ENCODE results near the gene LCN10.
"Not testable (repeated sequence)": the region's sequence is repeated elsewhere in the genome, so short reads cannot be mapped to it uniquely, and the experiment has no call there.

Gene LCN10

GRCh38 chr9:136712690-136713544 lies 29.8 kb downstream of the LCN10 start:
- no peak overlapping the region for H3K4me2 ChIP-seq (ENCODE audit: low read length)
- peaks cover 34% of the 10 kb centered on the region for H3K27me3 ChIP-seq (ENCODE audit: control insufficient read depth, insufficient read depth, low read length)
- H3K36me3 ChIP-seq (ENCODE audit: insufficient read depth, low read length): no peaks in the 10 kb centered on the region
- H3K4me3 ChIP-seq (ENCODE audit: low read length): no peak overlapping the region
- no peaks in the 10 kb centered on the region for H3K9me3 ChIP-seq (replicated peaks; ENCODE audit: low read length)
- H3K4me1 ChIP-seq (ENCODE audit: control insufficient read depth, insufficient read depth, low read length): no peaks in the 10 kb centered on the region
- no peak overlapping the region for H3K9ac ChIP-seq (ENCODE audit: low read depth, low read length)

DNA sequence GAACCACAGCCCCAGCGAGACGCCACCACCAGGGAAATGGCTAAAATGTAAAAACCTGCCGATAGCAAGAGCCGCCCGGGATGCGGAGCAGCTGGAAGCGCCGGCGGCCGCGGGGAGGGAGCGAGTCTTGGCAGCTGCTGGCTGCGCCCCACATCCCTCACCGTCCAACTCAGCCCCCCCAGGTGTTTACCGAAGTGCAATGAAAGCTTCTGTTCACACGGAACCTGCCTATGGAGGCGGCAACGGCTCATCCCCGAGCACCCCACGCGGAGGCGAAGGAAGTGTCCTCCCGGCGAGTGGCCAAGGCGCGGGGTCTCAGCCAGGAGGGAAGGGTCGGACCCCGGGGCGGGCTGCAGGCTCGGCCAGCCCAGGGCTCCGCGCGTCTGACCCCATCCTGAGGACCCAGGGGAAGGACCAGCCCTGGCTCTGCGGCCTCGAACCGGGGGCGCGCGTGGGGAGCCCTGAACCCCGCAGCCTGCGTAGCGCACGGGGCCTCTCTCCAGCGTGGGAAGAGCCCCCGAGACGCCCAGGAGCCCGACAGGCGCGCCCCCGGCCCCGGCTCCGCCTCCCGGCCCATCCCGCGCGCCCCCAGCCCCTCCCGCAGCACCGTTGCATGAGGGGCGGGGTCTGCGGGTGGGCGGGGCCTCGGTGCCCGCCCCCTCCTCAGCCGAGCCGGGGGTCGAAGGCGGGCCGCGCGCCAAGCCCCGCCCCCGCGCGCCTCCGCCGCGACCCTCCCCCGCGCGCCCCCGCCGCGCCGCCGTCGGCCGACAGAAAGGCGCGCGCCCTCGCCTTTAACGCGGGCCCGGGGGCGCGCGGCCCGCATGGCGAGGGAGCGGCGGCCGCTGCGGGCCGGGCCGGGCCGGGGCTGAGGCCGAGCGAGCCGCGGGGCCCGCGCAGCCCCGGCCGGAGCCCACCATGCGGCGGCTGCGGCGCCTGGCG lies 30.7 kb downstream of the LCN10 start, which contains the start of gene DIPK1B:
Gene DIPK1B, plus strand, starts transcription at position 822 of the 939 bp plus-strand sequence. Its CDS starts 94 bp downstream, at position 916.
- H3K27me3 ChIP-seq (ENCODE audit: control insufficient read depth, insufficient read depth, low read length): peaks cover 35% of the 10 kb centered on the region
- no peaks in the 10 kb centered on the region for H3K36me3 ChIP-seq (ENCODE audit: insufficient read depth, low read length)
- H3K9me3 ChIP-seq (replicated peaks; ENCODE audit: low read length): no peaks in the 10 kb centered on the region
- H3K4me2 ChIP-seq (ENCODE audit: low read length): no peak within 1 kb of the TSS
- no peak within 1 kb of the TSS for H3K9ac ChIP-seq (ENCODE audit: low read depth, low read length)
- H3K4me1 ChIP-seq (ENCODE audit: control insufficient read depth, insufficient read depth, low read length): no peaks in the 10 kb centered on the region
- H3K4me3 ChIP-seq (ENCODE audit: low read length): no peak within 1 kb of the TSS

GRCh38 chr9:136711219-136711648 lies 31.5 kb downstream of the LCN10 start:
- not testable (repeated sequence) for H3K4me3 ChIP-seq (ENCODE audit: low read length); H3K9ac ChIP-seq (ENCODE audit: low read depth, low read length); H3K4me1 ChIP-seq (ENCODE audit: control insufficient read depth, insufficient read depth, low read length); H3K36me3 ChIP-seq (ENCODE audit: insufficient read depth, low read length); H3K9me3 ChIP-seq (replicated peaks; ENCODE audit: low read length); H3K4me2 ChIP-seq (ENCODE audit: low read length)
- H3K27me3 ChIP-seq (ENCODE audit: control insufficient read depth, insufficient read depth, low read length): peaks cover 36% of the 10 kb centered on the region

DNA sequence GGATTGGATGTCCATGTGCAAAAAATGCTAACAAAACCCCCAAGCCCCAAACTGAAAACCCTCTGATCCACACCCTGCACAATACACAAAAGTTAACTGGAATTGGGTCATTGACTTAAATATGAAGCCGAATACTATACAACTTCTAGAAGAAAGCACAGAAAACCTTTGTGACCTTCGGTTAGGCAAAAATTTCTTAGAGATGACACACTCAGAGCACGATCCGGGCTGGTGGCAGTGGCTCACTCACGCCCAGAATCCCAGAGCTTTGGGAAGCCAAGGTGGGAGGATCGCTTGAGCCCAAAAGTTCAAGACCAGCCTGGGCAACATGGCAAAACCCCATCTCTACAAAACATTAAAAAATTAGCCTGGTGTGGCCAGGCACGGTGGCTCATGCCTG lies 32.2 kb downstream of the LCN10 start:
- no peak overlapping the region for H3K4me3 ChIP-seq (ENCODE audit: low read length)
- H3K9ac ChIP-seq (ENCODE audit: low read depth, low read length): no peak overlapping the region
- peaks cover 38% of the 10 kb centered on the region for H3K27me3 ChIP-seq (ENCODE audit: control insufficient read depth, insufficient read depth, low read length)
- no peaks in the 10 kb centered on the region for H3K4me1 ChIP-seq (ENCODE audit: control insufficient read depth, insufficient read depth, low read length)
- H3K4me2 ChIP-seq (ENCODE audit: low read length): no peak overlapping the region
- no peaks in the 10 kb centered on the region for H3K36me3 ChIP-seq (ENCODE audit: insufficient read depth, low read length)
- no peaks in the 10 kb centered on the region for H3K9me3 ChIP-seq (replicated peaks; ENCODE audit: low read length)

DNA sequence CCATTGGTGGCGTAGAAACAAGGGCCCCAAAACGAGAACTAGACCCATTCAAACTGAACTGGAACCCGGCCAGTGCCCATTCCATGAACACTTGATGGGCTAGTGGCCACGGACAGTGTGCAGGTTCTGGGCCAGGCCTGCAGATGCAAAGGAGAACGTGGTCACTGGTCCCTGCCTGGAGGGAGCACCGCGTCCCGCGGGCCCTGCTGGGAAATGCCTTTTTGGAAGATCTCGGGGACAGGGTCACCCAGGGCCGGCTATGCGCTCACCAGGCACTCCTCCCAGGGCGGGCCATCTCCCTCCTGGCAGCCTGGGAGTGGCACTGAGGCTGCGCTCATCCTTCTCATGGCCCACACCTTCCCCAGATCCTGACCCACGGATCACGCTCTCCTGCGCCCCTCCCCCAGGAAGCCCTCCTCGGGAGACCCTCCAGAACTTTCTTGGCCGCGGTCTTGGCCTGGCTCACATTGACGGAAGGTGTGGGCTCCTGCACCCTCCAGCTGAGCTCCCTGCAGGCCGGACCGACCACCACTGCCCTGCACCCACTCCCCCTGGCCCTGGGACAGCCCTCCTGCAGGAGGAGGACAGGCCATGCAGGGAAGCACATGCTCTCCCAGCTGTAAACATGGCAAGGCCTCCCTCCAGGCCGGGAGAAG lies 33.2 kb downstream of the LCN10 start:
- Histone ChIP-seq H3K36me3 (ENCODE audit: insufficient read depth, low read length) (no peaks in the 10 kb centered on the region), H3K4me1 (ENCODE audit: control insufficient read depth, insufficient read depth, low read length) (no peaks in the 10 kb centered on the region), H3K27me3 (ENCODE audit: control insufficient read depth, insufficient read depth, low read length) (peaks cover 40% of the 10 kb centered on the region), H3K9ac (ENCODE audit: low read depth, low read length) (no peak overlapping the region), H3K4me3 (ENCODE audit: low read length) (no peak overlapping the region), H3K9me3 (replicated peaks; ENCODE audit: low read length) (no peaks in the 10 kb centered on the region), H3K4me2 (ENCODE audit: low read length) (no peak overlapping the region)

GRCh38 chr9:136707849-136708517 lies 34.8 kb downstream of the LCN10 start:
- Histone ChIP-seq H3K27me3 (ENCODE audit: control insufficient read depth, insufficient read depth, low read length) (peaks cover 30% of the 10 kb centered on the region), H3K9me3 (replicated peaks; ENCODE audit: low read length) (no peaks in the 10 kb centered on the region), H3K36me3 (ENCODE audit: insufficient read depth, low read length) (no peaks in the 10 kb centered on the region), H3K9ac (ENCODE audit: low read depth, low read length) (no peak overlapping the region), H3K4me3 (ENCODE audit: low read length) (no peak overlapping the region), H3K4me2 (ENCODE audit: low read length) (no peak overlapping the region), H3K4me1 (ENCODE audit: control insufficient read depth, insufficient read depth, low read length) (no peaks in the 10 kb centered on the region)

GRCh38 chr9:136707011-136707410 lies 35.7 kb downstream of the LCN10 start:
- Histone ChIP-seq H3K9me3 (replicated peaks; ENCODE audit: low read length) (no peaks in the 10 kb centered on the region), H3K27me3 (ENCODE audit: control insufficient read depth, insufficient read depth, low read length) (peaks cover 27% of the 10 kb centered on the region), H3K36me3 (ENCODE audit: insufficient read depth, low read length) (no peaks in the 10 kb centered on the region), H3K4me1 (ENCODE audit: control insufficient read depth, insufficient read depth, low read length) (no peaks in the 10 kb centered on the region), H3K4me3 (ENCODE audit: low read length) (no peak overlapping the region), H3K9ac (ENCODE audit: low read depth, low read length) (no peak overlapping the region), H3K4me2 (ENCODE audit: low read length) (no peak overlapping the region)

GRCh38 chr9:136705564-136705963 lies 37.2 kb downstream of the LCN10 start:
- H3K4me1 ChIP-seq (ENCODE audit: control insufficient read depth, insufficient read depth, low read length): no peaks in the 10 kb centered on the region
- no peaks in the 10 kb centered on the region for H3K9me3 ChIP-seq (replicated peaks; ENCODE audit: low read length)
- no peaks in the 10 kb centered on the region for H3K36me3 ChIP-seq (ENCODE audit: insufficient read depth, low read length)
- peaks cover 34% of the 10 kb centered on the region for H3K27me3 ChIP-seq (ENCODE audit: control insufficient read depth, insufficient read depth, low read length)
- H3K9ac ChIP-seq (ENCODE audit: low read depth, low read length): no peak overlapping the region
- no peak overlapping the region for H3K4me3 ChIP-seq (ENCODE audit: low read length)
- H3K4me2 ChIP-seq (ENCODE audit: low read length): no peak overlapping the region

- H3K27me3 ChIP-seq (ENCODE audit: control insufficient read depth, insufficient read depth, low read length): peaks cover 39% of the 10 kb centered on the region
- not testable (repeated sequence) for H3K36me3 ChIP-seq (ENCODE audit: insufficient read depth, low read length); H3K4me2 ChIP-seq (ENCODE audit: low read length); H3K4me1 ChIP-seq (ENCODE audit: control insufficient read depth, insufficient read depth, low read length); H3K9me3 ChIP-seq (replicated peaks; ENCODE audit: low read length); H3K9ac ChIP-seq (ENCODE audit: low read depth, low read length); H3K4me3 ChIP-seq (ENCODE audit: low read length)
Measured at GRCh38 chr9:136704741-136705140, 38.0 kb downstream of the LCN10 start.

- Histone ChIP-seq H3K36me3 (ENCODE audit: insufficient read depth, low read length) (no peaks in the 10 kb centered on the region), H3K9ac (ENCODE audit: low read depth, low read length) (no peak overlapping the region), H3K4me3 (ENCODE audit: low read length) (no peak overlapping the region), H3K4me1 (ENCODE audit: control insufficient read depth, insufficient read depth, low read length) (no peaks in the 10 kb centered on the region), H3K4me2 (ENCODE audit: low read length) (no peak overlapping the region), H3K9me3 (replicated peaks; ENCODE audit: low read length) (no peaks in the 10 kb centered on the region), H3K27me3 (ENCODE audit: control insufficient read depth, insufficient read depth, low read length) (peaks cover 49% of the 10 kb centered on the region)
Measured at GRCh38 chr9:136703276-136703860, 39.4 kb downstream of the LCN10 start.

Measured in skeletal muscle satellite cell (primary cell).